Activated effector memory CD4-positive, alpha-beta T cell treated with Interleukin-2 at 50 U/mL for 16 hours (primary cell): ENCODE measurements around the gene SUPT5H.

Experiments used
- DNase-seq: peaks from one replicate; pipeline ENCODE4 v3.0.0-alpha.2; 2020

SUPT5H gene

GRCh38 chr19:39409208-39410016 is 36.0 kb upstream of the SUPT5H start:
- DNase-seq: peak; percentile 72

GRCh38 chr19:39410017-39410830 is 35.2 kb upstream of the SUPT5H start:
- peak; percentile 51 for DNase-seq

GRCh38 chr19:39410831-39411080 is 34.6 kb upstream of the SUPT5H start:
- DNase-seq: no peak

GRCh38 chr19:39411081-39411831 is 34.1 kb upstream of the SUPT5H start:
- no peak for DNase-seq

- peak; percentile 81 for DNase-seq
These were observed 33.6 kb upstream of the SUPT5H start for GRCh38 chr19:39411832-39412099.

GRCh38 chr19:39412100-39412866 is 33.1 kb upstream of the SUPT5H start, which contains the start of gene PLEKHG2:
Gene PLEKHG2, plus strand, starts transcription at chr19:39412669. Its CDS starts 1,418 bp downstream, at chr19:39414087.
- peak; percentile 91 for DNase-seq

GRCh38 chr19:39412867-39413271 is 32.5 kb upstream of the SUPT5H start:
- no peak for DNase-seq

- DNase-seq: no peak
These were observed 32.0 kb upstream of the SUPT5H start for GRCh38 chr19:39413272-39413910.

- no peak for DNase-seq
These were observed 31.3 kb upstream of the SUPT5H start for GRCh38 chr19:39413911-39414608.

- no peak for DNase-seq
These were observed 30.0 kb upstream of the SUPT5H start for GRCh38 chr19:39415111-39416046.

GRCh38 chr19:39416152-39417120 is 28.9 kb upstream of the SUPT5H start:
- no peak for DNase-seq

- no peak for DNase-seq
These were observed 27.8 kb upstream of the SUPT5H start for GRCh38 chr19:39417463-39418181.

GRCh38 chr19:39419003-39419402 is 26.4 kb upstream of the SUPT5H start:
- no peak for DNase-seq

GRCh38 chr19:39420769-39421168 is 24.6 kb upstream of the SUPT5H start:
- DNase-seq: no peak

- no peak for DNase-seq
These were observed 23.4 kb upstream of the SUPT5H start for GRCh38 chr19:39422020-39422419.

GRCh38 chr19:39423258-39424086 is 21.9 kb upstream of the SUPT5H start:
- no peak for DNase-seq

- DNase-seq: no peak
These were observed 20.4 kb upstream of the SUPT5H start for GRCh38 chr19:39424934-39425333.

GRCh38 chr19:39425744-39426143 is 19.6 kb upstream of the SUPT5H start:
- DNase-seq: no peak
